GM12865 (cell line): ENCODE measurements around the gene TTC33.

ENCODE experiments used
- DNase-seq: peaks from one replicate; pipeline ENCODE4 v3.0.0; 2010; ENCODE audit warnings: low read depth
- H3K4me3 ChIP-seq: 2 replicates; pipeline ENCODE4 v1.5.1; 2011; ENCODE audit warnings: mild to moderate bottlenecking, low read depth, low read length, control low read depth
- CTCF ChIP-seq: IDR thresholded peaks from 2 replicates; pipeline ENCODE4 v1.5.1; 2011; ENCODE audit warnings: low read length, control low read depth, low read depth, inconsistent platforms; ENCODE audit not compliant: insufficient read depth; ENCODE audit errors: missing control alignments

TTC33 gene

GRCh38 chr5:40755093-40755406, 711 bp downstream of the TTC33 start:
- H3K4me3 ChIP-seq: peak overlapping the region; percentile 73
- peak; percentile 85 for DNase-seq
- peak; percentile 68 for TF ChIP-seq CTCF

GRCh38 chr5:40754381-40755092, 1.2 kb downstream of the TTC33 start:
- DNase-seq: peak; percentile 22
- no peak for TF ChIP-seq CTCF
- H3K4me3 ChIP-seq: peak overlapping the region; percentile 73

- no peak overlapping the region for H3K4me3 ChIP-seq
- DNase-seq: no peak
- no peak for TF ChIP-seq CTCF
Observed at GRCh38 chr5:40746703-40747102, 9.1 kb downstream of the TTC33 start.

GRCh38 chr5:40743771-40744170, 12.0 kb downstream of the TTC33 start:
- DNase-seq: no peak
- no peak for TF ChIP-seq CTCF
- no peak overlapping the region for H3K4me3 ChIP-seq

GRCh38 chr5:40738502-40738901, 17.3 kb downstream of the TTC33 start:
- DNase-seq: no peak
- TF ChIP-seq CTCF: no peak
- no peak overlapping the region for H3K4me3 ChIP-seq

- TF ChIP-seq CTCF: peak; percentile 55
- peak; percentile 53 for DNase-seq
- no peak overlapping the region for H3K4me3 ChIP-seq
Observed at GRCh38 chr5:40736103-40736875, 19.5 kb downstream of the TTC33 start.
